Activated T-helper 2 cell treated with anti-CD3 and anti-CD28 coated beads, Interferon-gamma antibody, Interleukin-2, Interleukin-4, amounts not matched to agents 10 μg/mL and 5 μg/mL and 100 μg/mL, durations not matched to agents 14 hours and 24 hours and 36 hours (primary cell): ENCODE data around the gene FAM83F. TPM values are rescaled to one million over a fixed set of nuclear protein-coding genes. Genes with fewer than 3 reads are reported as not detected.
"Not testable (repeated sequence)": the region's sequence is repeated elsewhere in the genome, so short reads cannot be mapped to it uniquely, and the experiment has no call there.

Experiments
- DNase-seq: peaks from one replicate; pipeline ENCODE4 v3.0.0; 2021; ENCODE audit warnings: low spot score
- H3K27ac Mint-ChIP-seq: one replicate; pipeline ENCODE4 v1.8.0; 2021; ENCODE audit warnings: mixed read lengths
- H3K27me3 Mint-ChIP-seq: one replicate; pipeline ENCODE4 v1.8.0; 2021; ENCODE audit warnings: low read depth, mixed read lengths
- H3K36me3 Mint-ChIP-seq: one replicate; pipeline ENCODE4 v1.8.0; 2021; ENCODE audit warnings: low read depth, mixed read lengths
- H3K4me1 Mint-ChIP-seq: one replicate; pipeline ENCODE4 v1.8.0; 2021; ENCODE audit warnings: low read depth, mixed read lengths
- H3K4me3 Mint-ChIP-seq: one replicate; pipeline ENCODE4 v1.8.0; 2021; ENCODE audit warnings: low read depth, mild to moderate bottlenecking, moderate library complexity, mixed read lengths
- H3K9me3 Mint-ChIP-seq: one replicate; pipeline ENCODE4 v1.8.0; 2021; ENCODE audit warnings: mixed read lengths
- intact Hi-C: fragments of 100-400 bp; cut with micrococcal nuclease; formaldehyde crosslinking; loops from one replicate; pipeline ENCODE4 v1.15.1; 2023
- total RNA-seq: library from RNA; stranded (reverse); gene quantifications from 2 replicates; pipeline ENCODE4 v1.2.3, GENCODE V29; 2022

Gene FAM83F
- total RNA-seq, 1 donor from 2014 or later, result 0.07 TPM

GRCh38 chr22:40020956-40021355 lies 26.2 kb downstream of the FAM83F start:
- intact Hi-C loops, result loop anchor here (5.0 kb wide), 1 partner anchor 89 kb away; no protein-coding TSS in a partner anchor
- Mint-ChIP-seq H3K9me3 (no peaks in the 10 kb centered on the region), H3K36me3 (no peaks in the 10 kb centered on the region), H3K27me3 (no peaks in the 10 kb centered on the region), H3K4me1 (peaks cover 6% of the 10 kb centered on the region), H3K4me3 (no peak overlapping the region), H3K27ac (no peak overlapping the region)
- DNase-seq, result no peak

DNA sequence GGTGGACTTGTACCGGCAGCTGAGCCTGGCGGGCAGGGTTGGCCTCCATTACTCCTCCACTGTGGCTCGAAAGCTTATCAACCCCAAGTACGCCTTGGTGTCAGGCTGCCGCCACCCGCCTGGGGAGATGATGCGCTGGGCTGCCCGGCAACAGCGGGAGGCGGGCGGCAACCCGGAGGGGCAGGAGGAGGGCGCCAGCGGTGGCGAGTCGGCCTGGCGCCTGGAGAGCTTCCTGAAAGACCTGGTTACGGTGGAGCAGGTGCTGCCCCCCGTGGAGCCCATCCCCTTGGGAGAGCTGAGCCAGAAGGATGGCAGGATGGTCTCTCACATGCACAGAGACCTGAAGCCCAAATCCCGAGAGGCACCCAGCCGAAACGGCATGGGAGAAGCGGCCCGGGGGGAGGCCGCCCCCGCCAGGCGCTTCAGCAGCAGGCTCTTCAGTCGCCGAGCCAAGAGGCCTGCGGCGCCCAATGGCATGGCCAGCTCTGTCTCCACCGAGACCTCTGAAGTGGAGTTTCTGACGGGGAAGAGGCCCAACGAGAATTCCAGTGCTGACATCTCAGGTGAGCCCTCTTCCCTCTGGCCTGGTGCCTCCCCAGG lies 26.7 kb downstream of the FAM83F start:
- Mint-ChIP-seq H3K36me3 (no peaks in the 10 kb centered on the region), H3K4me3 (no peak overlapping the region), H3K9me3 (no peaks in the 10 kb centered on the region), H3K27ac (no peak overlapping the region), H3K27me3 (no peaks in the 10 kb centered on the region), H3K4me1 (peaks cover 6% of the 10 kb centered on the region)
- intact Hi-C loops, result loop anchor here (5.0 kb wide), 1 partner anchor 89 kb away; no protein-coding TSS in a partner anchor
- DNase-seq, result no peak

- Mint-ChIP-seq H3K27ac (no peak overlapping the region), H3K4me3 (no peak overlapping the region), H3K27me3 (no peaks in the 10 kb centered on the region), H3K4me1 (peaks cover 3% of the 10 kb centered on the region), H3K9me3 (no peaks in the 10 kb centered on the region), H3K36me3 (no peaks in the 10 kb centered on the region)
- intact Hi-C loops, result loop anchor here (5.0 kb wide), 1 partner anchor 90 kb away; no protein-coding TSS in a partner anchor
- no peak for DNase-seq
Measured at GRCh38 chr22:40022536-40023240, 27.9 kb downstream of the FAM83F start.

DNA sequence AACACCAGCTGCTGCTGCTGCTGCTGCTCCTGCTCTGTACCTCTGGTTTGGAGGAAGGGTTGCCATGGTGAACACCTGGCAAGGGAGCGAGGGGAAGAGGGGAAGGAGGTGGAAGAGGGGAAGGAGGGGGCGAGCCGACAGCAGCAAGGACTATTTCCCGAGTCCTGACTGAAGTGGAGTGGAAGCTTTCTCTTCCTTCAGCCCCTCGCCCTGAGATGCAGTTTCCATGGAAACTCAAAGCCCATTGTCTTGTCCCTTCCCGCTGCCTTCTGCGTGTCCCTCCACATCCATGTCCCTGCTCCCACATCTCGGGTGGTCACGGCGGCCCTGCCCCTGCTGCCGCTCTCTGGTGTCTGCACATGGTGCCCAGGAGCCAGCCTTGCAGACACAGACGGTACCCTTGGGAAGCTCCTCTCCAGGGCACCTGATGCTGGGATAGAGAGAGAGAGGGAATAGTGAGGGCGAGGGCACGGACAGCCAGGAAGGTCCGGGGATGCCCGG lies 28.6 kb downstream of the FAM83F start:
- H3K4me3 Mint-ChIP-seq, result no peak overlapping the region
- DNase-seq, result no peak
- no peaks in the 10 kb centered on the region for H3K9me3 Mint-ChIP-seq
- intact Hi-C loops, result loop anchor here (5.0 kb wide), 1 partner anchor 91 kb away; no protein-coding TSS in a partner anchor
- H3K36me3 Mint-ChIP-seq, result no peaks in the 10 kb centered on the region
- H3K27ac Mint-ChIP-seq, result no peak overlapping the region
- no peaks in the 10 kb centered on the region for H3K27me3 Mint-ChIP-seq
- H3K4me1 Mint-ChIP-seq, result no peaks in the 10 kb centered on the region

DNA sequence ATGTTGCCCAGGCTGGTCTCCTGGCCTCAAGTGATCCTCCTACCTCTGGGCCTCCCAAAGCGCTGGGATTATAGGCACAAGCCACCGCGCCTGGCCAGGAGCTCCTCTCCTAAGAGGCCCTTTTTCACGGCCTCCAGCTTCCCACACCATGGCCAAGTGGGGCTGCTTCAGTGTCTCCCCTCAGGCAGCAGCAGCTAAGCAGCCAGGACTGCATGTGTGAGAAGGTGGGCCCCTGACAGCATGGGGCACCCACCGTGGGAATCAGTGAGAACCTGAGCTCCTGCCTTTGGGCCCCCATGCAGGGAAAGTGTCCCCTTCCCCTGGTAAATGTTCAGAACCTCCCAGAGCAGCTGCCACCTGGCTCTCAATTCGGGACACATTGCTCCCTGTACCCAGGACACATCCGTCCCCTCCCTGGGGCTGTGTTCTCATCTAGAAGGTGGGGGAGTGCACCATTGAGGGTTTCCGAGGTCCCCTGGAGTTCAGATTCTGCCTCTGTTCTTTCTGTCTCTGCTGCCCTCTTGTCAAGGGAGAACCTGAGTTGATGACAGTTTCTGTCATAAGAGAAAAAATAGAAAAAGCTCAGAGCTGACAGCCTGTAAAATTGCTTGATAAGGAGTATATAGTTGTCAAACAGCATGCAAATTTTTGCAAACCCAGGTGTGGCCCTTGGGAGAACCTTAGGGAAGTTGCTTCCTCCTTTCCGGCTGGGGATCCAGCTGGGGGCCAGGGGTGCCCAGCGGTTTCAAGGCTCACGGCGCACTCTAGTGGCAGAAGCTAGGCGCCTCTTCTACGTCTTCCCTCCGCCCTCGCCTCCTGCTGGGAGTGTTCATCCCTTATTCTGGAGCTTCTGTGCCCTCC lies 29.7 kb downstream of the FAM83F start:
- Mint-ChIP-seq H3K4me3 (no peak overlapping the region), H3K9me3 (no peaks in the 10 kb centered on the region), H3K27me3 (no peaks in the 10 kb centered on the region), H3K27ac (no peak overlapping the region), H3K4me1 (no peaks in the 10 kb centered on the region), H3K36me3 (no peaks in the 10 kb centered on the region)
- peak; percentile 43 for DNase-seq
- intact Hi-C loops, result loop anchor here (1.0 to 5.0 kb wide), 2 partner anchors 92 to 401 kb away; no protein-coding TSS in a partner anchor

DNA sequence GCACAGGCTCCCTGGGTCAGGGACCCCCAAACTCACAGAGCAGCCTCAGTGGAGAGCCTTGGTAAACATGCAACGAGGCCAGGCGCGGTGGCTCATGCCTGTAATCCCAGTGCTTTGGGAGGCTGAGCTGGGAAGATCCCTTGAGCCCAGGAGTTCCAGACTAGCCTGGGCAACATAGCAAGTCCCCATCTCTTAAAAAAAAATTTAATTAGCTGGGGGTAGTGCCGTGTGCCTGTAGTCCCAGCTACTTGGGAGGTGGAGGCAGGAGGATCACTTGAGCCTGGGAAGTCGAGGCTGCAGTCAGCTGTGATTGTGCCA lies 30.3 kb downstream of the FAM83F start:
- H3K4me1 Mint-ChIP-seq, intact Hi-C loops, DNase-seq, H3K9me3 Mint-ChIP-seq, H3K4me3 Mint-ChIP-seq, H3K27me3 Mint-ChIP-seq, H3K36me3 Mint-ChIP-seq, H3K27ac Mint-ChIP-seq: not testable (repeated sequence)

GRCh38 chr22:40025856-40026255 lies 31.1 kb downstream of the FAM83F start:
- intact Hi-C loops, result no loop called here
- peaks cover 4% of the 10 kb centered on the region for H3K4me1 Mint-ChIP-seq
- no peak for DNase-seq
- H3K9me3 Mint-ChIP-seq, result no peaks in the 10 kb centered on the region
- no peak overlapping the region for H3K4me3 Mint-ChIP-seq
- no peak overlapping the region for H3K27ac Mint-ChIP-seq
- H3K36me3 Mint-ChIP-seq, result no peaks in the 10 kb centered on the region
- H3K27me3 Mint-ChIP-seq, result no peaks in the 10 kb centered on the region

DNA sequence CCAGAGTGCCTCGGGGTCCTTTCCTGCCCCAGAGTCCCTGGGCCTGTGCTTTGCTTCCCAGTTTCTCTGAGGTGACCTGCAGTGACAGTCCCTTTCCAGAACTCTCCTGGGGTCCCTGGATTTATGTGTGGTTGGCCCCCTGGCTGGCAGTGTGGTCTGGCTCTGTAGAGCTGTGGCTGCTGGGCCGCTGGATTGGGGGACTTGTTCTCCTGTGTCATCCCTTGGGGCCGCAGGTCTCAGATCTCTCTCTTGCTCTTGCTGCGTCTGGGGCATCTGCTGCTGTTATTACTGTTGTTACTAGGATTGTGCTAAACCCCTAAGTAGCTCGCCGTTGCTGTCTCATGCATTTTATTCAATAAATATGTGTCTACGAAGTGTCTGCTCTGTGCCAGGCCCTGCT lies 31.9 kb downstream of the FAM83F start:
- Mint-ChIP-seq H3K36me3 (no peaks in the 10 kb centered on the region), H3K9me3 (no peaks in the 10 kb centered on the region), H3K4me1 (peaks cover 8% of the 10 kb centered on the region), H3K4me3 (no peak overlapping the region), H3K27ac (no peak overlapping the region), H3K27me3 (no peaks in the 10 kb centered on the region)
- intact Hi-C loops, result no loop called here
- DNase-seq, result no peak

GRCh38 chr22:40027191-40028097 lies 32.7 kb downstream of the FAM83F start:
- intact Hi-C loops, result no loop called here
- Mint-ChIP-seq H3K4me1 (peaks cover 8% of the 10 kb centered on the region), H3K36me3 (no peaks in the 10 kb centered on the region), H3K27me3 (no peaks in the 10 kb centered on the region), H3K27ac (no peak overlapping the region), H3K4me3 (no peak overlapping the region), H3K9me3 (no peaks in the 10 kb centered on the region)
- no peak for DNase-seq

GRCh38 chr22:40028098-40028425 lies 33.3 kb downstream of the FAM83F start:
- Mint-ChIP-seq H3K4me3 (no peak overlapping the region), H3K27ac (no peak overlapping the region), H3K9me3 (no peaks in the 10 kb centered on the region), H3K36me3 (no peaks in the 10 kb centered on the region), H3K27me3 (no peaks in the 10 kb centered on the region), H3K4me1 (peaks cover 8% of the 10 kb centered on the region)
- DNase-seq, result no peak
- intact Hi-C loops, result no loop called here

- DNase-seq, result no peak
- Mint-ChIP-seq H3K27me3 (no peaks in the 10 kb centered on the region), H3K27ac (peak overlapping the region; percentile 38), H3K4me1 (peaks cover 8% of the 10 kb centered on the region), H3K4me3 (no peak overlapping the region), H3K9me3 (no peaks in the 10 kb centered on the region), H3K36me3 (no peaks in the 10 kb centered on the region)
- intact Hi-C loops, result no loop called here
Measured at GRCh38 chr22:40029189-40029890, 34.6 kb downstream of the FAM83F start.
